Measurements from ENCODE around the gene HRH2.

Gene HRH2

GRCh38 chr5:175678074-175678473, 20.2 kb downstream of the HRH2 start:
- Histone ChIP-seq H2AFZ (ENCODE audit: low read length) (no peak overlapping the region), H4K20me1 (ENCODE audit: insufficient read depth, low read length) (no peaks in the 10 kb centered on the region), H3K27me3 (ENCODE audit: insufficient read depth, low read length) (no peaks in the 10 kb centered on the region), H3K4me1 (ENCODE audit: insufficient read depth, low read length, severe bottlenecking) (no peaks in the 10 kb centered on the region), H3K27ac (ENCODE audit: low read depth, low read length, poor library complexity, severe bottlenecking) (no peak overlapping the region), H3K36me3 (ENCODE audit: insufficient read depth, low read length) (no peaks in the 10 kb centered on the region), H3K79me2 (ENCODE audit: insufficient read depth, low read length) (no peaks in the 10 kb centered on the region), H3K9ac (ENCODE audit: low read length) (no peak overlapping the region), H3F3A (ENCODE audit: insufficient read depth, low read length) (no peaks in the 10 kb centered on the region), H3K9me3 (ENCODE audit: low read length) (no peaks in the 10 kb centered on the region), H3K4me2 (ENCODE audit: low read length) (no peak overlapping the region), H3K4me3 (ENCODE audit: low read depth, low read length, poor library complexity, severe bottlenecking) (no peak overlapping the region), H3K9me2 (ENCODE audit: low read depth, low read length) (no peaks in the 10 kb centered on the region)
- TF ChIP-seq CTCF (IDR thresholded peaks at IDR 0.05; ENCODE audit: low read length) (no peak), EZH2 (IDR thresholded peaks at IDR 0.05; ENCODE audit: borderline replicate concordance, low read length) (no peak)

- no peaks in the 10 kb centered on the region for H3K27me3 ChIP-seq (ENCODE audit: insufficient read depth, low read length)
- no peak overlapping the region for H3K4me2 ChIP-seq (ENCODE audit: low read length)
- no peak overlapping the region for H3K27ac ChIP-seq (ENCODE audit: low read depth, low read length, poor library complexity, severe bottlenecking)
- no peaks in the 10 kb centered on the region for H3K4me1 ChIP-seq (ENCODE audit: insufficient read depth, low read length, severe bottlenecking)
- H2AFZ ChIP-seq (ENCODE audit: low read length): no peak overlapping the region
- H4K20me1 ChIP-seq (ENCODE audit: insufficient read depth, low read length): no peaks in the 10 kb centered on the region
- no peaks in the 10 kb centered on the region for H3F3A ChIP-seq (ENCODE audit: insufficient read depth, low read length)
- H3K79me2 ChIP-seq (ENCODE audit: insufficient read depth, low read length): no peaks in the 10 kb centered on the region
- no peak overlapping the region for H3K9ac ChIP-seq (ENCODE audit: low read length)
- H3K4me3 ChIP-seq (ENCODE audit: low read depth, low read length, poor library complexity, severe bottlenecking): no peak overlapping the region
- no peaks in the 10 kb centered on the region for H3K9me2 ChIP-seq (ENCODE audit: low read depth, low read length)
- no peaks in the 10 kb centered on the region for H3K9me3 ChIP-seq (ENCODE audit: low read length)
- TF ChIP-seq CTCF (IDR thresholded peaks at IDR 0.05; ENCODE audit: low read length) (no peak), EZH2 (IDR thresholded peaks at IDR 0.05; ENCODE audit: borderline replicate concordance, low read length) (no peak)
- H3K36me3 ChIP-seq (ENCODE audit: insufficient read depth, low read length): no peaks in the 10 kb centered on the region
These were observed 21.5 kb downstream of the HRH2 start for GRCh38 chr5:175679411-175679810.

- Histone ChIP-seq H3K27ac (ENCODE audit: low read depth, low read length, poor library complexity, severe bottlenecking) (no peak overlapping the region), H2AFZ (ENCODE audit: low read length) (no peak overlapping the region), H3K4me2 (ENCODE audit: low read length) (no peak overlapping the region), H4K20me1 (ENCODE audit: insufficient read depth, low read length) (no peaks in the 10 kb centered on the region), H3K4me3 (ENCODE audit: low read depth, low read length, poor library complexity, severe bottlenecking) (no peak overlapping the region), H3K9me3 (ENCODE audit: low read length) (no peaks in the 10 kb centered on the region), H3K79me2 (ENCODE audit: insufficient read depth, low read length) (no peaks in the 10 kb centered on the region), H3K27me3 (ENCODE audit: insufficient read depth, low read length) (no peaks in the 10 kb centered on the region), H3K9ac (ENCODE audit: low read length) (no peak overlapping the region), H3F3A (ENCODE audit: insufficient read depth, low read length) (no peaks in the 10 kb centered on the region), H3K9me2 (ENCODE audit: low read depth, low read length) (no peaks in the 10 kb centered on the region), H3K36me3 (ENCODE audit: insufficient read depth, low read length) (no peaks in the 10 kb centered on the region), H3K4me1 (ENCODE audit: insufficient read depth, low read length, severe bottlenecking) (no peaks in the 10 kb centered on the region)
- TF ChIP-seq EZH2 (IDR thresholded peaks at IDR 0.05; ENCODE audit: borderline replicate concordance, low read length) (no peak), CTCF (IDR thresholded peaks at IDR 0.05; ENCODE audit: low read length) (no peak)
These were observed 22.1 kb downstream of the HRH2 start for GRCh38 chr5:175680020-175680419.

All from OCI-LY1 (cell line).